Activated T-cell treated with anti-CD3 and anti-CD28 coated beads, Interleukin-2, amount 50 U/mL, for 72 hours (primary cell): ENCODE data around the gene ATP9B. TPM values are rescaled to one million over a fixed set of nuclear protein-coding genes. Genes with fewer than 3 reads are reported as not detected.
A peak's percentile ranks its signal among the peaks of the same experiment; 100 is the strongest.

ENCODE experiments used
- ATAC-seq, 2 donors: fragments of 150-1000 bp; cut with Tn5 transposase; replicated peaks in 1 of 2; 2 replicates each; pipeline ENCODE4 v1.10.0; 2021; ENCODE audit warnings: moderate library complexity in 2 of 2, mild to moderate bottlenecking in 1 of 2
- DNase-seq, 2 donors: peaks; one replicate each; pipeline ENCODE4 v3.0.0; 2021 to 2022; ENCODE audit warnings: mixed read lengths in 1 of 2
- H3K27ac Mint-ChIP-seq: one replicate; pipeline ENCODE4 v1.8.0; 2022; ENCODE audit warnings: mild to moderate bottlenecking, moderate library complexity, mixed read lengths
- H3K27me3 Mint-ChIP-seq: one replicate; pipeline ENCODE4 v1.8.0; 2022; ENCODE audit warnings: low read depth, mixed read lengths
- H3K36me3 Mint-ChIP-seq, 2 donors: one replicate each; pipeline ENCODE4 v1.8.0; 2022; ENCODE audit warnings: mixed read lengths in 2 of 2, mild to moderate bottlenecking in 1 of 2; ENCODE audit not compliant: insufficient read depth in 2 of 2
- H3K4me1 Mint-ChIP-seq: one replicate; pipeline ENCODE4 v1.8.0; 2022; ENCODE audit warnings: low read depth, mixed read lengths
- H3K4me3 Mint-ChIP-seq, 2 donors: one replicate each; pipeline ENCODE4 v1.8.0; 2022; ENCODE audit warnings: mild to moderate bottlenecking in 2 of 2, mixed read lengths in 2 of 2, moderate library complexity in 2 of 2
- H3K9me3 Mint-ChIP-seq, 2 donors: one replicate each; pipeline ENCODE4 v1.8.0; 2022; ENCODE audit warnings: mixed read lengths in 2 of 2
- total RNA-seq, 2 donors: library from RNA; stranded (reverse); gene quantifications; one replicate each; pipeline ENCODE4 v1.2.3, GENCODE V29; 2022

The ATP9B gene, protein sequence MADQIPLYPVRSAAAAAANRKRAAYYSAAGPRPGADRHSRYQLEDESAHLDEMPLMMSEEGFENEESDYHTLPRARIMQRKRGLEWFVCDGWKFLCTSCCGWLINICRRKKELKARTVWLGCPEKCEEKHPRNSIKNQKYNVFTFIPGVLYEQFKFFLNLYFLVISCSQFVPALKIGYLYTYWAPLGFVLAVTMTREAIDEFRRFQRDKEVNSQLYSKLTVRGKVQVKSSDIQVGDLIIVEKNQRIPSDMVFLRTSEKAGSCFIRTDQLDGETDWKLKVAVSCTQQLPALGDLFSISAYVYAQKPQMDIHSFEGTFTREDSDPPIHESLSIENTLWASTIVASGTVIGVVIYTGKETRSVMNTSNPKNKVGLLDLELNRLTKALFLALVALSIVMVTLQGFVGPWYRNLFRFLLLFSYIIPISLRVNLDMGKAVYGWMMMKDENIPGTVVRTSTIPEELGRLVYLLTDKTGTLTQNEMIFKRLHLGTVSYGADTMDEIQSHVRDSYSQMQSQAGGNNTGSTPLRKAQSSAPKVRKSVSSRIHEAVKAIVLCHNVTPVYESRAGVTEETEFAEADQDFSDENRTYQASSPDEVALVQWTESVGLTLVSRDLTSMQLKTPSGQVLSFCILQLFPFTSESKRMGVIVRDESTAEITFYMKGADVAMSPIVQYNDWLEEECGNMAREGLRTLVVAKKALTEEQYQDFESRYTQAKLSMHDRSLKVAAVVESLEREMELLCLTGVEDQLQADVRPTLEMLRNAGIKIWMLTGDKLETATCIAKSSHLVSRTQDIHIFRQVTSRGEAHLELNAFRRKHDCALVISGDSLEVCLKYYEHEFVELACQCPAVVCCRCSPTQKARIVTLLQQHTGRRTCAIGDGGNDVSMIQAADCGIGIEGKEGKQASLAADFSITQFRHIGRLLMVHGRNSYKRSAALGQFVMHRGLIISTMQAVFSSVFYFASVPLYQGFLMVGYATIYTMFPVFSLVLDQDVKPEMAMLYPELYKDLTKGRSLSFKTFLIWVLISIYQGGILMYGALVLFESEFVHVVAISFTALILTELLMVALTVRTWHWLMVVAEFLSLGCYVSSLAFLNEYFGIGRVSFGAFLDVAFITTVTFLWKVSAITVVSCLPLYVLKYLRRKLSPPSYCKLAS
- 10 to 100 TPM; 24.1 TPM for total RNA-seq

DNA sequence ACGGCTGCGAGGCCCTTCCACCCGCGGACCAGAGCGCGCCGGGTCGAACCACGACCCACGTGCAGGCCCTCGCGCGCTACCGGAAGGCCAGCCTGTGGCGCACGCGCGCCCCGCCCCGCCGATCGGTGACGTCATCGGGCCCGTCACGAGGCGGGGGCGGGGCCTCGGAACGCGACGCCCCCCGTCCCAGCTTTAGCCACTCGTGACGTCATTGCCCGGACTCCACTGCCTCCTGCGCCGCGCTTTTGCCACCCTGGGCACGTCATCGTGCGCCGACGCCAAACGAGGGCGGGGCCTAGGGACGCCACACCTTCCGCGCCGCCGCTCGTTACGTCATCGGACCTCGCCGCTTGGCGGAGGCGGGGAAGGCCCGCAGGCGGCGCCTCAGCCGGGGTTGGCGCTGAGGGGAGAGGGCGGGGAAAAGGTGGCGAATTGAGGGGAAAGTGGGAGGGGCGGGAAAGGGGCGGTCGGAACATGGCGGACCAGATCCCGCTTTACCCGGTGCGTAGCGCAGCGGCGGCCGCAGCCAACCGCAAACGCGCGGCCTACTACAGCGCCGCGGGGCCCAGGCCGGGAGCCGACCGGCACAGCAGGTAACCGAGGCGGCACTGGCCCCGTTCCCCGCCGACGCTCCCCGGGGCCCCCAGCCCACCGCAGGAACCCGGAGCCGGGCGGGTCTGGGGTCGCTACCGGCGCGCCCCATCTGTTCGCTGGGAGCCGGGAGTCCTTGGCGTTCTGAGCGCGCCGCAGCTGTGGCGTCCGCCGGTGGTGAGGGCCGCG lies at the start of gene ATP9B:
Gene ATP9B (plus strand): TSS at position 458 of the 780 bp plus-strand sequence. CDS start 17 bp downstream, at position 475.
- DNase-seq = peak; percentile 99 to 100
- Mint-ChIP-seq H3K27ac (peak within 1 kb of the TSS; percentile 87), H3K9me3 (peaks cover 23 to 26% of the 10 kb centered on the region in 2 donors), H3K36me3 (peaks cover 27 to 42% of the 10 kb centered on the region in 2 donors), H3K27me3 (peaks cover 23% of the 10 kb centered on the region), H3K4me1 (peaks cover 43% of the 10 kb centered on the region), H3K4me3 (peak within 1 kb of the TSS; percentile 90)
- ATAC-seq = peak; percentile 90

DNA sequence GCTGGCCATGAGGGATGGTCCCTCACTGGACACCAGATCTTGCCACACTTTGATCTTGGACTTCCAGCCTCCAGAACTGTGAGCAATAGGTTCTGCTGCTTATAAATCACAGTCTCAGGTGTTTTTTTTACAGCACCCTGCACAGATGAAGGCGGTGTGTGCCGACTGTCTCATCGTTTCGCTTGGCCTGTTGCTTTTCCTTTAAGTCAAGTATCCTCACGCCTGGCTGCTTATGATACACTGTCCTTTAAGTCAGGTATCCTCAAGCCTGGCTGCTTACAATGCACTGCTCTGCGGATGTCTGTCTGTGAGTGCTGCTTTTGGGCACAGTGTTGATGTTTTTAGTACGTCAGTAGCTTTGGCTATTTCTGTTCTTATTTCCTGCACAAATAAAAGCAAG lies 49.3 kb upstream of the ATP9B start:
- ATAC-seq = no peak
- H3K4me1 Mint-ChIP-seq = no peaks in the 10 kb centered on the region
- H3K27ac Mint-ChIP-seq = no peak overlapping the region

DNA sequence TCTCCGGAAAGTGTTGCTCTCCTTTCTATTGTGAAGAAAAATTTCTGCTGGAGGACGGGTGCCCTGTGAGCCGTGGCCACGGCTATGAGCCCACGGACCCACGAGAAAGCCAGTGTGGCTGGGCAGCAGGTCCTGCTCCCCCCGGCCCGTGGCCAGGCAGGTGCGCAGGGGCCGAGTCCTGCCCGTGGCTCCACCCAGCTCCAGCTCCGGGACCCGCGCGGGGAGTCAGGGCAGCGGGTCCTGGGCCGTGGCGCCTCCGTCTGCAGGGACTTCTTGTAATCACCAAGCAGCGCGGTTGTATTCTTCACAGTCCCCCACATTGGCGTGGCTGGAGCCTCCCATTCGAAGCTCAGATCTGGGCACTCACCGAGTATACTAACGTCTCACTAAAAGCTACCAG lies 46.6 kb upstream of the ATP9B start:
- no peaks in the 10 kb centered on the region for H3K9me3 Mint-ChIP-seq
- DNase-seq = no peak
- H3K4me3 Mint-ChIP-seq = no peak overlapping the region
- peaks cover 0 to 1% of the 10 kb centered on the region in 2 donors for H3K36me3 Mint-ChIP-seq
- ATAC-seq = no peak
- H3K27me3 Mint-ChIP-seq = no peaks in the 10 kb centered on the region
- no peaks in the 10 kb centered on the region for H3K4me1 Mint-ChIP-seq
- H3K27ac Mint-ChIP-seq = no peak overlapping the region

More for the DNA sequence above, 49.3 kb upstream of the ATP9B start:
- Mint-ChIP-seq H3K4me3 (no peak overlapping the region), H3K36me3 (peaks cover 0 to 1% of the 10 kb centered on the region in 2 donors), H3K27me3 (no peaks in the 10 kb centered on the region), H3K9me3 (no peaks in the 10 kb centered on the region)
- DNase-seq = no peak

DNA sequence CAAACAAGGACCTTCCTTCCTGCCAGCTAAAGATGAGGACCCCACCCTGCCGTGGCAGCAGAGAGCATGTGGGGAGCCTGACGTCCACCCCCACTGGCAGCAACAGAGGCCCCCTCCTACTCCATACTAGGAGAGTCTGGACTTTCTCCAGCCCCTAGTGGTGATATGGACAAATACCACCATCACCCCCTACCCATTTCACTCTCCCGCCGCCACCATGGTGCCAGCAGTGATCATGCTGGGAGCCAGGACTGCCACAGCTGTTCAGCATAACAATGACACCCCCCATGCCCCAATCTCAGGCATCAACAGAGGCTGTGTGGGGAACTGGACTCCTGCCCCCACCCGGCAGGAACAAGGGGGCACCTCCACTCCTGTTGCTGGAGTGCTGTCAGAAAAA lies 42.7 kb upstream of the ATP9B start:
- H3K9me3 Mint-ChIP-seq = peaks cover 5 to 7% of the 10 kb centered on the region in 2 donors

DNA sequence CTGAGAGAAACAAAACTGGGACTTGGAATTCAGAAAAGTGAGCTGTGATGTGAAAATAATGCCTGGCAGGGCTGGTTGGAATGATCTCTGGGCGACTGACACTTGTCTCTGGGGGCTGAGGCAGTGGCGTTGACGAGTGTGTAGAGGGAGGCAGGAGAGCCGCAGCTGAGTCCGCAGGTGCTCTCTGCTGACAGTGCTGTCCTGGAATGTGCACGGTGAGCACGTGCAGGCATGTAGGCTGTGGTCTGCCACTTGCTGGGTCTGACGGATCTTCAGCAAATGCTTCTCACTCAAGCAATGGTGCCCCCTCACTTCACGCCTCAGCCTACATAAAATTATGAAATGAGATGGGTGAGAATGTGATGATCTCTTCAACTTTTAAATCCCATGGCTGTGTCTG lies 38.5 kb upstream of the ATP9B start:
- ATAC-seq (no peak), DNase-seq (no peak)
- no peak overlapping the region for H3K27ac Mint-ChIP-seq
- H3K4me3 Mint-ChIP-seq = no peak overlapping the region
- peaks cover 5 to 8% of the 10 kb centered on the region in 2 donors for H3K9me3 Mint-ChIP-seq
- no peaks in the 10 kb centered on the region for H3K4me1 Mint-ChIP-seq
- H3K36me3 Mint-ChIP-seq = peaks cover 2 to 3% of the 10 kb centered on the region in 2 donors
- H3K27me3 Mint-ChIP-seq = no peaks in the 10 kb centered on the region

More for the DNA sequence above, 42.7 kb upstream of the ATP9B start:
- ATAC-seq (no peak), DNase-seq (no peak)
- Mint-ChIP-seq H3K4me1 (no peaks in the 10 kb centered on the region), H3K4me3 (no peak overlapping the region), H3K27me3 (no peaks in the 10 kb centered on the region), H3K27ac (no peak overlapping the region), H3K36me3 (peaks cover 3% of the 10 kb centered on the region in 2 donors)

DNA sequence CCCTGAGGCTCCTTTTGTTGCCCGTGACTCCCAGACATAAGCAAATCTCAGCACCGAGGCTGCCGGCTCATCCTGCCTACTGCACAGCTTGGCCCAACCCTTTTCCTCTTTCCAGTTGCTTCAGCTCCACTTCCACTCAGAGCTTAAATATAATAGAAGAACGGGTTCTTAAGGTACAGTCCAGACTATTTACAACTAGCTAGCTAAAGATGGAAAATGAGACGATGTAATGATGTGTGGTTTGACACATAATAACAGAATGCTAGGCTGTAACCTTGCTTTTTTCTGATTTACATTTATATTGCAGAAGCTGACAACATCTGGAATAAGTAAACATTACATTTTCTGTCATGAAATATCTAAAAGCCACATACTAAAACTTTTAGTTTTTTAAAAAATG lies 26.9 kb upstream of the ATP9B start:
- Mint-ChIP-seq H3K36me3 (no peaks in the 10 kb centered on the region), H3K27ac (no peak overlapping the region), H3K27me3 (no peaks in the 10 kb centered on the region), H3K9me3 (peaks cover 0 to 2% of the 10 kb centered on the region in 2 donors), H3K4me3 (no peak overlapping the region), H3K4me1 (no peaks in the 10 kb centered on the region)
- no peak for ATAC-seq
- no peak for DNase-seq

DNA sequence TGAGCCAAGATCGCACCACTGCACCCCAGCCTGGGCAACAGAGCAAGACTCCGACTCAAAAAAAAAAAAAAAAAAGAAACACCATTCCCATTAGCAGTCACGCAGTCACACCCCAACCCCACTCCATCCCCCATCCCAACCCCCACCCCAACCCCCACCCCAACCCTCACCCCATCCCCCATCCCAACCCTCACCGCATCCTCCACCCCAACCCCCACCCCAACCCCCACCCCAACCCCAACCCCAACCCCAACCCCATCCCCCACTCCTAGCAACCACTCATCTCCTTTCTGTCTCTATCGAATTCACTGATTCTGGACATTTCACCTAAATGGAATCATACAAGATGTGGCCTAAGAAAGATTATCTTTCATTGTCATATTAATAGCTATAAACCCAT lies 25.9 kb upstream of the ATP9B start:
- peaks cover 0 to 2% of the 10 kb centered on the region in 2 donors for H3K9me3 Mint-ChIP-seq
- H3K4me3 Mint-ChIP-seq = no peak overlapping the region
- no peaks in the 10 kb centered on the region for H3K36me3 Mint-ChIP-seq
- DNase-seq (no peak), ATAC-seq (no peak)
- no peaks in the 10 kb centered on the region for H3K4me1 Mint-ChIP-seq
- H3K27me3 Mint-ChIP-seq = no peaks in the 10 kb centered on the region
- H3K27ac Mint-ChIP-seq = no peak overlapping the region

DNA sequence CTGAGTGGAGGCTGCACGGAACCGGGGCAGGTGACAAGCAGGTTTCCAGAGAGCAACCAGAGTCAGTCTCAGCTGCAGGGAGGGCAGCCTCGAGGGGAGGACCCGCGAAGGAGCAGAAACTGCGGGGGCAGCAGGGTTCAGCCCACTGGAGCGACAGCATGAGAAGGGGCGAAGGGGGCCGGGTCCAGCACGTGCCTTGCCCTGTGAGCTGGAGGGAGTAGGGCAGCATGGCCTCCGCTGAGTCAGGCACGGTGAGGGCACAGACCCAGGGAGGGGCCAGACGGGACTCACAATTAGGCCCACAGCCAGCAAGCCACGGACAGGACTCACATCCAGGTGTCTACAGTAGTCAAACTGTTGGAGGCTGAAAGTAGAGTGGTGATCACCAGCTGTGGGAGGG lies 22.7 kb upstream of the ATP9B start:
- Mint-ChIP-seq H3K27me3 (no peaks in the 10 kb centered on the region), H3K4me3 (no peak overlapping the region), H3K9me3 (no peaks in the 10 kb centered on the region), H3K4me1 (no peaks in the 10 kb centered on the region), H3K27ac (no peak overlapping the region), H3K36me3 (no peaks in the 10 kb centered on the region)
- DNase-seq = no peak
- no peak for ATAC-seq

DNA sequence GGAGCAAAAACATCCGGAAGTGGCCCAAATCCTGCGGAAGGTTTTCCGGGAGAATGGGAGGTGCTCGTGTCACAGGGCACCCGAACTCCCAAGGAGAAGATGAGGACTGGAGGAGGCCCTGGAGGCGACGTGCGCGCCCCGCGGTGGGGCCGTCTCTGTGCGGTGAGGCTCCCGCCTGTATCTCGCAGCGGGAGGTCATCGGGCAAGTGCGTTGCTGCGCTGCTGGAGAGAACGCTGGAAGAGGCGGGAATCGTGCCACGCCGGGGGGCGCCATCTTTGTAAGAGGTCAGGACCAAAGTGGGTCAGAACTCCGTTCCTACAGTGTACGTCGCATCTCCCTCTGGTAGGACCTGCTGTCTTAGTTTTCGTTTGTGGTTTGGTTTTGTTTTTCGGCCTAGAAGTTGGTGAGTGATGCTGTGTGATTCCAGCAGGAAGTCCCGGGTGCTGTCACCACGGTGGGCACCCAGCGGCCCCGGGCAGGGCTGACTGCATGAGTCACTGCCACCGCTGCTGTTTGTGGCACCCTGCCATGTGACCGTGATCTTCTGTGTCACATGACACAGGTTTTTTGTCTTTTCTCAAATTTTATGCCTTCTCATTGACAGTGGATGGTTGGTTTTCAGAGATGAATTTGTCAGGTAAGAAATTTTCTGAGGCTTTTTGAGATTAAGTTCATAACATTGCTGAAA lies 21.5 kb upstream of the ATP9B start:
- no peaks in the 10 kb centered on the region for H3K27me3 Mint-ChIP-seq
- H3K9me3 Mint-ChIP-seq = no peaks in the 10 kb centered on the region
- H3K36me3 Mint-ChIP-seq = no peaks in the 10 kb centered on the region
- no peak for ATAC-seq
- H3K4me3 Mint-ChIP-seq = no peak overlapping the region
- H3K4me1 Mint-ChIP-seq = no peaks in the 10 kb centered on the region
- no peak for DNase-seq
- no peak overlapping the region for H3K27ac Mint-ChIP-seq

DNA sequence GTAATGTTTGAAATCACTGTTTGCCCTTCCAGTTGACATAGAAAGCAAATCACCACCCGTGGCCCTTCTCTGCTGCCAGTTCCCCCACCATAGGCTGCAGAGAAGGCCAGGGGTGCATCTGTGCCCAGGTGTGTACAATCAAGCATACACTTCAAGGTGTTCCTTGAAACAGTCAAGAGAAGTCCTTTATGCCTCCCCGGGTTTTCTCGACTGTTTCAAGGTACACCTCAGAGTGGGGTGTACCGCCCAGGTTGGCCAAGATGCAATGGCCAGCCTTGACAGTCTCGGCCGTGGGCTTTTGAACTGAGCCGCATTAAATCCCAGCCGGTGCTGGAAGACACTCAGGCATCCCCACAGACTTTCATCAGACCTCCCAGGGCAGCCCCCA lies 21.0 kb upstream of the ATP9B start:
- DNase-seq (no peak), ATAC-seq (no peak)
- H3K36me3 Mint-ChIP-seq = no peaks in the 10 kb centered on the region
- H3K4me3 Mint-ChIP-seq = no peak overlapping the region
- no peaks in the 10 kb centered on the region for H3K9me3 Mint-ChIP-seq
- no peaks in the 10 kb centered on the region for H3K27me3 Mint-ChIP-seq
- no peaks in the 10 kb centered on the region for H3K4me1 Mint-ChIP-seq
- H3K27ac Mint-ChIP-seq = no peak overlapping the region

DNA sequence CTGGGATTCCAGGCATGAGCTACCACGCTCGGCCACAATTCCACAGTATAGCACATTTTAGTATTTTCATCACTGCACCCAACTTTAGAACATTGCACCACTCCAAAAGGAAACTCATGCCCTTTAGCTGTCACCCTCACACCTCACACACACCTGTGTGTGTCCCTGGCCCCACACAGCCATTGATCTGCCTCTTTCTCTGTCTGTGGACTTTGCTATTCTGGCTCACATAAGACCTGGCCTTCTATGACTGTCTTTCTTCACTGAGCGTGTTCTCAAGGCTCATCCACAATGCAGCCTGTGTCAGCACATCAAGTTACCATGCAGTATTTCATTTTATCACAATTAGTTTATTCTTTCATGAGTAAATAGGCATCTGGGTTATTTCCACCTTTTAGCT lies 19.7 kb upstream of the ATP9B start:
- H3K36me3 Mint-ChIP-seq = no peaks in the 10 kb centered on the region
- no peaks in the 10 kb centered on the region for H3K9me3 Mint-ChIP-seq
- no peaks in the 10 kb centered on the region for H3K4me1 Mint-ChIP-seq
- H3K27ac Mint-ChIP-seq = no peak overlapping the region
- ATAC-seq (no peak), DNase-seq (no peak)
- no peak overlapping the region for H3K4me3 Mint-ChIP-seq
- H3K27me3 Mint-ChIP-seq = peaks cover 7% of the 10 kb centered on the region

DNA sequence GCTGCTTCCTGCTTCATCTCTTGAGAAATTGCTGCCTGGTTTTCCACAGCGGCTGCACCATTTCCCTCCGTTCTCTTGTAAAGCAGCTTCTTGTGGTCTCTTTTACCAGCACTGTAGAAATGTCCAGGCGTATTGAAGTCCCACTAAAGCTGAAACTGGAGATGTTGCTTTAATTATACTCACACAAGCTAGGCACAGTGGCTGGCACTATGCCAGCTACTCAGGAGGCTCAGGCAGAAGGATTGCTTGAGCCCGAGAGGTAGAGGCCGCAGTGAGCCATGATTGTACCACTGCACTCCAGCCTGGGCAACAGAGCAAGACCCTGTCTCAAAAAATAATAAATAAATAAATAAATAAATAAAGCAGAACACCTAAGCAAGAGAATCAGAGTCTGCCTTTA lies 19.2 kb upstream of the ATP9B start:
- DNase-seq (no peak), ATAC-seq (no peak)
- H3K4me3 Mint-ChIP-seq = no peak overlapping the region
- no peak overlapping the region for H3K27ac Mint-ChIP-seq
- H3K36me3 Mint-ChIP-seq = no peaks in the 10 kb centered on the region
- peaks cover 10% of the 10 kb centered on the region for H3K27me3 Mint-ChIP-seq
- no peaks in the 10 kb centered on the region for H3K4me1 Mint-ChIP-seq
- H3K9me3 Mint-ChIP-seq = no peaks in the 10 kb centered on the region
